HepG2 (cell line): ENCODE data around the gene PPP1R15B. TPM values are rescaled to one million over a fixed set of nuclear protein-coding genes. Genes with fewer than 3 reads are reported as not detected.

Experiments
- GABPB1 ChIP-seq: IDR thresholded peaks from 2 replicates; pipeline ENCODE4 v1.6.1; 2016; ENCODE audit warnings: mild to moderate bottlenecking, missing genetic modification reagents, moderate library complexity, missing compliant biosample characterization
- ISL2 ChIP-seq: sonication (generic); formaldehyde crosslinking; IDR thresholded peaks from 2 replicates; pipeline ENCODE4 v1.5.0; 2020; ENCODE audit warnings: missing genetic modification reagents
- JUNB ChIP-seq: sonication (generic); formaldehyde crosslinking; IDR thresholded peaks from 2 replicates; pipeline ENCODE4 v1.8.0; 2022; ENCODE audit warnings: missing genetic modification reagents, mild to moderate bottlenecking, borderline replicate concordance
- PRPF4 ChIP-seq: fragments of 200-400 bp; formaldehyde crosslinking; IDR thresholded peaks from 2 replicates; pipeline ENCODE4 v1.6.1; 2016; ENCODE audit warnings: low read length, low read depth; ENCODE audit not compliant: poor library complexity, severe bottlenecking
- REXO4 ChIP-seq: sonication (generic); formaldehyde crosslinking; IDR thresholded peaks from 2 replicates; pipeline ENCODE4 v1.8.0; 2022; ENCODE audit warnings: missing genetic modification reagents, mild to moderate bottlenecking, borderline replicate concordance
- ZBTB7A ChIP-seq: sonication (generic); formaldehyde crosslinking; IDR thresholded peaks from 2 replicates; pipeline ENCODE4 v1.8.0; 2022; ENCODE audit warnings: mild to moderate bottlenecking, missing genetic modification reagents
- ZNF282 ChIP-seq: fragments of 450-650 bp; IDR thresholded peaks from 2 replicates; pipeline ENCODE4 v1.6.1; 2018; ENCODE audit not compliant: partially characterized antibody
- ZNF432 ChIP-seq: sonication (generic); formaldehyde crosslinking; IDR thresholded peaks from 2 replicates; pipeline ENCODE4 v1.5.0; 2020; ENCODE audit warnings: missing genetic modification reagents, mild to moderate bottlenecking, borderline replicate concordance
- ZNF558 ChIP-seq: sonication (generic); formaldehyde crosslinking; IDR thresholded peaks from 2 replicates; pipeline ENCODE4 v1.9.0; 2022; ENCODE audit warnings: mild to moderate bottlenecking, missing genetic modification reagents, borderline replicate concordance
- ZNF703 ChIP-seq: sonication (generic); formaldehyde crosslinking; IDR thresholded peaks from 2 replicates; pipeline ENCODE4 v1.5.1; 2020; ENCODE audit warnings: missing genetic modification reagents, mild to moderate bottlenecking, moderate library complexity, borderline replicate concordance
- polyA plus RNA-seq, 8 experiments: library from polyadenylated mRNA; depleted of rRNA in 3 of 8; stranded (reverse) in 7 of 8; unstranded in 1 of 8; fragments of >200 nt; fragmentation: Illumina TruSeq in 4 of 8; extraction: Trizol in 4 of 8; gene quantifications; 2 replicates each; pipeline versions ENCODE4 v1.2.1 to v1.2.3, GENCODE V29; 2011 to 2016; ENCODE audit warnings: low read depth in 4 of 8, missing spikeins in 1 of 8, mixed read lengths in 1 of 8; ENCODE audit not compliant: insufficient read depth in 1 of 8
- total RNA-seq, 5 experiments: library from RNA; depleted of rRNA; stranded (reverse); fragments of >200 nt; fragmentation: Illumina TruSeq; extraction: Trizol; gene quantifications; 2 replicates each; pipeline ENCODE4 v1.2.3, GENCODE V29; 2016; ENCODE audit warnings: low read depth in 1 of 5
- TF ChIP-seq, protein P1 (sequence below): sonication (generic); formaldehyde crosslinking; IDR thresholded peaks from 2 replicates; pipeline ENCODE4 v1.5.1; 2020; ENCODE audit warnings: mild to moderate bottlenecking, missing genetic modification reagents, borderline replicate concordance

The PPP1R15B gene
- total and polyA plus RNA-seq, 2 of the 13 experiments (the other 11 are each of a cell fraction or from before 2014, with no cell fraction given): 13.4 to 23.8 TPM

DNA sequence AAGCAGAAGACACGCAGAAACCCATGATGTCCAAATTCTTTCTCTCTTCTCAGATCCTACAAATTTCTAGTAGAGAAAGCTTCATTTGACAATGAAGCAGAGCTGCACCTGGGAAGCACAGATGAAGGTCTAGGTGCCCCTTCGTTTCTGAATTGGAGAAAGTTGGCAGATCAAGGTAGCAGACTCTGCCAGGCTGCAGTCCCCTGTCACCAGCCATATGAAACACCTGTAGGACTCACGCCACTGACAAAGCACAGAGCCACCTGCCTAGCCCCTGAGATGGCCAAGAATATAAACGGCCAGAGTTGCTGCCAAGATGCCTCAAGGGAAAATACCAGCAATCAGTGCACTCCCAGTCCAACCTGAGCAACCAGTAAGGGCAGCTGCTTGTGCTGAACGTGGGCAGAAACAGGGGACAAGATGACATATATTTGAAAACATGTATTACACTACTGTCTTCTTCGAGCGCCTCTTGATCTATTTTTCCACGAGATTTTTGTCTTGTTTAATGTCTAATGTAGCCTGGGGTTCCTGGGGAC, 31.3 kb downstream of the PPP1R15B start (continued):
- TF ChIP-seq, protein P1, sequence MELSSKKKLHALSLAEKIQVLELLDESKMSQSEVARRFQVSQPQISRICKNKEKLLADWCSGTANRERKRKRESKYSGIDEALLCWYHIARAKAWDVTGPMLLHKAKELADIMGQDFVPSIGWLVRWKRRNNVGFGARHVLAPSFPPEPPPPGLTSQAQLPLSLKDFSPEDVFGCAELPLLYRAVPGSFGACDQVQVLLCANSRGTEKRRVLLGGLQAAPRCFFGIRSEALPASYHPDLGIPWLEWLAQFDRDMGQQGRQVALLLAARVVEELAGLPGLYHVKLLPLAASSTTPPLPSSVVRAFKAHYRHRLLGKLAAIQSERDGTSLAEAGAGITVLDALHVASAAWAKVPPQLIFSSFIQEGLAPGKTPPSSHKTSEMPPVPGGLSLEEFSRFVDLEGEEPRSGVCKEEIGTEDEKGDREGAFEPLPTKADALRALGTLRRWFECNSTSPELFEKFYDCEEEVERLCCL (CRISPR knock-in tag): no peak
- TF ChIP-seq JUNB (no peak), REXO4 (CRISPR knock-in tag) (no peak), GABPB1 (CRISPR knock-in tag) (no peak), PRPF4 (no peak), ZNF703 (CRISPR knock-in tag) (no peak), ZNF558 (CRISPR knock-in tag) (no peak), ZNF282 (no peak), ISL2 (no peak), ZBTB7A (CRISPR knock-in tag) (no peak), ZNF432 (CRISPR knock-in tag) (no peak)
